ENCODE data around the gene ADISSP.

The ADISSP gene

GRCh38 chr20:3795511-3796468 is 28.2 kb upstream of the ADISSP start, which contains the start of gene CDC25B (continued):
- TF ChIP-seq ZNF18 (tag by site-specific recombination; IDR thresholded peaks at IDR 0.05): no peak
- TF ChIP-seq ZNF302 (tag by site-specific recombination; IDR thresholded peaks at IDR 0.05; ENCODE audit: low read depth): no peak
- no peak for TF ChIP-seq ZNF23 (tag by site-specific recombination; IDR thresholded peaks at IDR 0.05; ENCODE audit: borderline replicate concordance)
- no peak for TF ChIP-seq ZNF138 (tag by site-specific recombination; IDR thresholded peaks at IDR 0.05; ENCODE audit: borderline replicate concordance)
- no peak for TF ChIP-seq REPIN1 (tag by site-specific recombination; IDR thresholded peaks at IDR 0.05; ENCODE audit: low read depth)
- no peak for TF ChIP-seq TCF7L2 (IDR thresholded peaks at IDR 0.05; ENCODE audit: borderline replicate concordance, low read depth, low read length)
- TF ChIP-seq MZF1 (tag by site-specific recombination; IDR thresholded peaks at IDR 0.05; ENCODE audit: borderline replicate concordance): peak; percentile 34; the same call in 1 of the 2 replicates
- no peak for TF ChIP-seq ZBTB1 (tag by site-specific recombination; IDR thresholded peaks at IDR 0.05)
- TF ChIP-seq ZNF501 (tag by site-specific recombination; IDR thresholded peaks at IDR 0.05): no peak
- no peak for TF ChIP-seq ZNF530 (tag by site-specific recombination; IDR thresholded peaks at IDR 0.05; ENCODE audit: low read depth)
- no peak for TF ChIP-seq ZSCAN16 (tag by site-specific recombination; IDR thresholded peaks at IDR 0.05)
- peak; percentile 72 for TF ChIP-seq PATZ1 (tag by site-specific recombination; IDR thresholded peaks at IDR 0.05)
- TF ChIP-seq ZNF585B (tag by site-specific recombination; IDR thresholded peaks at IDR 0.05): no peak
- TF ChIP-seq ZNF707 (tag by site-specific recombination; IDR thresholded peaks at IDR 0.05): no peak
- TF ChIP-seq ZNF548 (tag by site-specific recombination; IDR thresholded peaks at IDR 0.05): no peak
- no peak for TF ChIP-seq ZNF549 (tag by site-specific recombination; IDR thresholded peaks at IDR 0.05)
- TF ChIP-seq SCRT1 (tag by site-specific recombination; IDR thresholded peaks at IDR 0.05; ENCODE audit: borderline replicate concordance): no peak
- TF ChIP-seq ZBTB6 (tag by site-specific recombination; IDR thresholded peaks at IDR 0.05): no peak
- no peak for TF ChIP-seq KLF16 (tag by site-specific recombination; IDR thresholded peaks at IDR 0.05)
- TF ChIP-seq ZNF202 (tag by site-specific recombination; IDR thresholded peaks at IDR 0.05; ENCODE audit: borderline replicate concordance): 0 out of 2 replicates have a peak, but pooled peaks have one; percentile 51
- peak; percentile 68 for TF ChIP-seq KLF8 (tag by site-specific recombination; IDR thresholded peaks at IDR 0.05)
- TF ChIP-seq INSM2 (tag by site-specific recombination; IDR thresholded peaks at IDR 0.05): peak; percentile 41; the same call in 1 of the 2 replicates
- 0 out of 2 replicates have a peak, but pooled peaks have one; percentile 9 for TF ChIP-seq ZNF146 (tag by site-specific recombination; IDR thresholded peaks at IDR 0.05)
- TF ChIP-seq GLI2 (tag by site-specific recombination; IDR thresholded peaks at IDR 0.05; ENCODE audit: borderline replicate concordance, low read depth): no peak
- TF ChIP-seq ZNF10 (tag by site-specific recombination; IDR thresholded peaks at IDR 0.05): no peak
- no peak for TF ChIP-seq ZNF155 (tag by site-specific recombination; IDR thresholded peaks at IDR 0.05)
- 0 out of 2 replicates have a peak, but pooled peaks have one; percentile 31 for TF ChIP-seq YY1 (tag by site-specific recombination; IDR thresholded peaks at IDR 0.05)
- TF ChIP-seq PRDM6 (tag by site-specific recombination; IDR thresholded peaks at IDR 0.05): no peak
- no peak for TF ChIP-seq YY2 (tag by site-specific recombination; IDR thresholded peaks at IDR 0.05)
- no peak for TF ChIP-seq ZNF654 (tag by site-specific recombination; IDR thresholded peaks at IDR 0.05; ENCODE audit: low read depth)
- peak; percentile 49 for TF ChIP-seq ZBTB8A (tag by site-specific recombination; IDR thresholded peaks at IDR 0.05)
- TF ChIP-seq GLI4 (tag by site-specific recombination; IDR thresholded peaks at IDR 0.05): no peak
